HepG2 (cell line): ENCODE results near the gene OR2A1.
"Not testable (repeated sequence)": the region's sequence is repeated elsewhere in the genome, so short reads cannot be mapped to it uniquely, and the experiment has no call there.

Source experiments
- NAIF1 ChIP-seq: sonication (generic); formaldehyde crosslinking; IDR thresholded peaks from 2 replicates; pipeline ENCODE4 v1.5.0; 2020; ENCODE audit warnings: mild to moderate bottlenecking, missing genetic modification reagents, borderline replicate concordance
- NR3C1 ChIP-seq: sonication (generic); formaldehyde crosslinking; IDR thresholded peaks from 2 replicates; pipeline ENCODE4 v1.4.0; 2020; ENCODE audit warnings: missing genetic modification reagents
- POGZ ChIP-seq: sonication (generic); formaldehyde crosslinking; IDR thresholded peaks from 2 replicates; pipeline ENCODE4 v1.4.0; 2020; ENCODE audit warnings: mild to moderate bottlenecking, missing genetic modification reagents
- TCF7L2 ChIP-seq: IDR thresholded peaks from 2 replicates; pipeline ENCODE4 v1.6.1; 2011; ENCODE audit warnings: mild to moderate bottlenecking, low read depth, low read length, moderate library complexity
- ZNF251 ChIP-seq: sonication (generic); formaldehyde crosslinking; IDR thresholded peaks from 2 replicates; pipeline ENCODE4 v1.9.0; 2021; ENCODE audit warnings: mild to moderate bottlenecking, missing genetic modification reagents
- TF ChIP-seq, protein P1 (sequence below), 2 experiments: sonication (generic) in 1 of 2; formaldehyde crosslinking in 1 of 2; IDR thresholded peaks; 2 replicates each; pipeline versions ENCODE4 v1.5.1 to v1.6.1; 2011 to 2020; ENCODE audit warnings: borderline replicate concordance in 1 of 2, low read depth in 1 of 2, low read length in 1 of 2, mild to moderate bottlenecking in 1 of 2, missing genetic modification reagents in 1 of 2, moderate library complexity in 1 of 2

DNA sequence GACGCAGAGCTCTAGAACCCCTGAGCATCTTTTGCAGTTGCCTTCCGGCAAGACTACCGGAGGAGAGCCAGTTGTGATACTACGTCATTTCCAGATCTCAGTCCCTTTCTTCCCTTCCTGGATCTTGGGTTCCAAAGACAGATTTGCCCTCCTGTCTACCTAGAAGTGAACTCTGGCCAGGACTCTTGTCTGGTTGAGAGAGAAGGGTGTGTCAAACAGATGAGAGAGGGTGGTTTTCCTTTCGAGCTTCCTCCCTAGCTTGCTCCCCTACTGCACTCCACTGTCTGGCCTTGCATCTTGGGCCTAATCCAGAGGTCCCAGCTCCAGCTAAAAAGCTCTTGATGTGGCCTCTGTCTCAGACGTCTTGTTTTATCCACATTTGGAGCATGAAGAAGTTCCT lies 44.0 kb downstream of the OR2A1 start:
- TF ChIP-seq TCF7L2; POGZ (CRISPR knock-in tag); ZNF251 (CRISPR knock-in tag); NR3C1 (CRISPR knock-in tag); NAIF1: not testable (repeated sequence)
- TF ChIP-seq, protein P1, sequence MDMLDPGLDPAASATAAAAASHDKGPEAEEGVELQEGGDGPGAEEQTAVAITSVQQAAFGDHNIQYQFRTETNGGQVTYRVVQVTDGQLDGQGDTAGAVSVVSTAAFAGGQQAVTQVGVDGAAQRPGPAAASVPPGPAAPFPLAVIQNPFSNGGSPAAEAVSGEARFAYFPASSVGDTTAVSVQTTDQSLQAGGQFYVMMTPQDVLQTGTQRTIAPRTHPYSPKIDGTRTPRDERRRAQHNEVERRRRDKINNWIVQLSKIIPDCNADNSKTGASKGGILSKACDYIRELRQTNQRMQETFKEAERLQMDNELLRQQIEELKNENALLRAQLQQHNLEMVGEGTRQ (IDR thresholded peaks at IDR 0.05; ENCODE audit: low read depth, low read length) = not testable (repeated sequence)
- TF ChIP-seq, protein P1 (CRISPR knock-in tag; IDR thresholded peaks at IDR 0.05; ENCODE audit: borderline replicate concordance) = not testable (repeated sequence)
